Vagina (tissue), 2 donors: Measurements from ENCODE around the gene TGFBR3L. TPM values are rescaled to one million over a fixed set of nuclear protein-coding genes. Genes with fewer than 3 reads are reported as not detected.

Experiments
- DNase-seq, 2 donors: peaks; one replicate each; pipeline ENCODE4 v3.0.0-alpha.2; 2017; ENCODE audit errors: extremely low spot score in 2 of 2
- H3K27ac ChIP-seq: fragments of 200-600 bp; sonication (generic); one replicate; pipeline ENCODE4 v1.5.1; 2019
- H3K27me3 ChIP-seq: fragments of 200-600 bp; sonication (generic); one replicate; pipeline ENCODE4 v1.5.1; 2019
- H3K36me3 ChIP-seq, 2 donors: fragments of 200-600 bp; sonication (generic); one replicate each; pipeline ENCODE4 v1.5.1; 2017 to 2019
- H3K4me1 ChIP-seq: fragments of 200-600 bp; sonication (generic); one replicate; pipeline ENCODE4 v1.5.1; 2019
- H3K4me3 ChIP-seq, 2 donors: fragments of 200-600 bp; sonication (generic); 1 replicate in 1 of 2; 2 replicates in 1 of 2; pipeline ENCODE4 v1.5.1; 2016 to 2019
- H3K9me3 ChIP-seq: fragments of 200-600 bp; sonication (generic); one replicate; pipeline ENCODE4 v1.5.1; 2019
- CTCF ChIP-seq, 3 experiments: fragments of 450-650 bp in 2 of 3; fragments of 200-600 bp in 1 of 3; sonication (generic) in 1 of 3; IDR thresholded peaks; one replicate each; pipeline ENCODE4 v1.5.1; 2017 to 2019; ENCODE audit warnings: antibody characterized with exemption in 3 of 3, mild to moderate bottlenecking in 2 of 3, moderate library complexity in 2 of 3
- POLR2A ChIP-seq, 2 donors: fragments of 450-650 bp; IDR thresholded peaks; one replicate each; pipeline ENCODE4 v1.6.1; 2017; ENCODE audit warnings: antibody characterized with exemption in 2 of 2, mild to moderate bottlenecking in 2 of 2, moderate library complexity in 2 of 2
- POLR2AphosphoS5 ChIP-seq, 2 donors: sonication (generic); formaldehyde crosslinking; IDR thresholded peaks; one replicate each; pipeline ENCODE4 v1.9.0; 2017; ENCODE audit warnings: antibody characterized with exemption in 2 of 2, mild to moderate bottlenecking in 2 of 2, low read depth in 1 of 2; ENCODE audit not compliant: insufficient read depth in 1 of 2
- intact Hi-C: fragments of 100-400 bp; cut with DNase I; formaldehyde crosslinking; loops from one replicate; pipeline ENCODE4 v1.15.1; 2023
- total RNA-seq: library from RNA; depleted of rRNA; stranded (reverse); fragments of >200 nt; gene quantifications from one replicate; pipeline ENCODE4 v1.2.3, GENCODE V29; 2016

Gene TGFBR3L
- total RNA-seq, 1 donor from 2014 or later: 1.5 TPM

DNA sequence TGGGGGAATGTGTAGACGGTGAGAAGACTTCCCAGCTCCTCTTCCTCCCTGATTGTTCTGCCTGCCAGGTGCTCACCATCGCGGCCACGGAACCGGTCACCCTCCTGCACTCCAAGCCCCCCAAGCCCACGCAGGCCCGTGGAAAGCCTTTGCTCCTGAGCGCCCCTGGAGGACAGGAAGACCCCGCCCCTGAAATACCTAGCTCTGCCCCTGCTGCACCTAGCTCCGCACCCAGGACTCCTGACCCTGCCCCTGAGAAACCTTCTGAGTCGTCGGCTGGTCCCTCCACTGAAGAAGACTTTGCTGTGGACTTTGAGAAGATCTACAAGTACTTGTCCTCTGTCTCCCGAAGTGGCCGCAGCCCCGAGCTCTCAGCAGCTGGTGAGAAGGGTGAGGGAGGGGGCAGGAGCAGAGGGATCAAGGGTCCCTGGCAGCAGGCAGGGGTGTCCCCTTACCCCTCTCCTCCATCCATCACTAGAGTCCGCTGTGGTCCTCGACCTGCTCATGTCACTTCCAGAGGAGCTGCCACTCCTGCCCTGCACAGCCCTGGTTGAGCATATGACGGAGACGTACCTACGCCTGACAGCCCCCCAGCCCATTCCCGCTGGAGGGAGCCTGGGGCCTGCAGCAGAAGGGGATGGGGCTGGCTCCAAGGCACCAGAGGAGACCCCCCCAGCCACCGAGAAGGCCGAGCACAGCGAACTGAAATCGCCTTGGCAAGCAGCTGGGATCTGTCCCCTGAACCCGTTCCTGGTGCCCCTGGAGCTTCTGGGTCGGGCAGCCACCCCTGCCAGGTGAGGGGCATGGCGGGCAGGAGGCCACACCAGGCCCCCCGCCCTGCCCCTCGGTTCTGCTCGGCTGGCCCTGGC lies 7.6 kb downstream of the TGFBR3L start:
- no peaks in the 10 kb centered on the region for H3K27me3 ChIP-seq
- peak overlapping the region; percentile 89 for H3K27ac ChIP-seq
- peaks cover 0 to 20% of the 10 kb centered on the region in 2 donors for H3K36me3 ChIP-seq
- TF ChIP-seq CTCF (IDR thresholded peaks at IDR 0.05) (no peak), POLR2A (IDR thresholded peaks at IDR 0.05) (no peak), POLR2AphosphoS5 (IDR thresholded peaks at IDR 0.05; ENCODE audit: insufficient read depth in 1 of 2, low read depth in 1 of 2) (no peak)
- intact Hi-C loops: no loop called here
- DNase-seq: no peak
- H3K4me3 ChIP-seq: peak overlapping the region; percentile 51 to 71
- H3K4me1 ChIP-seq: peaks cover 81% of the 10 kb centered on the region
- H3K9me3 ChIP-seq: no peaks in the 10 kb centered on the region

DNA sequence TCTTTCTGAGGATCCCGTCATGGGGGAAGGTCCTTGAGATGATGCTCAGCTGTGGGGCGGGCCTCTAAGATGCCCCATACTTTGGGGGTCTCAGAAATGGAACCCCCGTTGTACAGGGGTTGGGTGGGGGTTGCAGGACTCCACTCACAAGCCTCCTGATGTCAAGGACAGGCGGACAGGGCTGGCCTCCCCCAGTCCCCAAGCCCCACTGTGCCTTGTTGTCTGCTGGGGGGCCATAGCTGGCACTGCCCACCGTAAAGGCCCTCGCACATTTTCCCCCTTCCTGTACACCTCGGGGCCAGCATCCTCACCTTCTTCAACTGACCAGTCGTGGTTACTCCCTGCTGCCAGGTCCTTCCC lies 8.2 kb downstream of the TGFBR3L start:
- Histone ChIP-seq H3K27ac (peak overlapping the region; percentile 89), H3K4me3 (no peak overlapping the region), H3K27me3 (no peaks in the 10 kb centered on the region), H3K36me3 (peaks cover 0 to 20% of the 10 kb centered on the region in 2 donors), H3K9me3 (no peaks in the 10 kb centered on the region), H3K4me1 (peaks cover 81% of the 10 kb centered on the region)
- no peak for DNase-seq
- TF ChIP-seq POLR2A (IDR thresholded peaks at IDR 0.05) (no peak), CTCF (IDR thresholded peaks at IDR 0.05) (no peak), POLR2AphosphoS5 (IDR thresholded peaks at IDR 0.05; ENCODE audit: insufficient read depth in 1 of 2, low read depth in 1 of 2) (no peak)
- intact Hi-C loops: no loop called here

DNA sequence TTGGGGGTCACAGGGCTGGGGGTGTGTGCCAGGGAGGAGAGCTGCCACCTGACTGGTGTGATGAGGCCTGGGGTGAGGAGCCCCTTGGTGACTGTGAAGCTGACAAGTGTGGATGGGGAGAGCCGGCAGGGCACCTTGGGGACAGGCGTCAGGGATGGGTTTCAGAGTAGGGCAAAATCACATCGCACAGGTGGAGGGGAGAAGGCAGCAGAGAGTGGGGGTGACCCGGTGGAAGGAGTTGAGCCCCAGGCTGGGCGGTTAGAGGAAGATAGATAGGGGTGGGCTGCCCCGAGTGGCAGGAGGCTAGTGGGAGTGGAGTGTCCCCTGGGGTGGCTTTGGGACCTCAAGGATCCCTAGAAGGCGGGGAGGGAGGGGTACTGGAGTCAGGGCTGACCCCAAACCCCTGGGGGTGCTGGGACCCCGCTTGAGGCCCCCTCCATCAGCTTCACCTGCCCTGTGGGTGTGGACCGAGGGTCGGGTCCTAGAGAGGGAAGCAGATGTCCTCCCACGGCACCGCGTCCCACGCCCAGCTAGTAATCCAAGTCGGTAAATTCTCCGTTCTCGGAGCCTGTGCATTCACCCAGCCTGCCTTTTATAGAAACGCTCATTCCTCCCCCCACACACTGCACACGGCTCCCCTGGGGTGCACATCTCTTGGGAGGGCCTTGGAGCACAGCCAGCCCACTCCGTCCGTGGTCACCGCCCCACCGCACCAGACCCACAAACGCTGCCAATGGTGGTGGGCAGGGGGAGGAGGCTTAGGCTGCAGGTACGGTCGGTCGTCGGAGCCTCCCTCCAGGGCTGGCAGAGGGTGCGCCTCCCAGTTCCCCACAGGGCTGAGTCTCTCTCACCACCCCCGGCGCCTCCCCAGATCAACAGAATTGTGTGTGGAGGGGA lies 8.9 kb downstream of the TGFBR3L start:
- Histone ChIP-seq H3K27ac (peak overlapping the region; percentile 89), H3K27me3 (no peaks in the 10 kb centered on the region), H3K9me3 (no peaks in the 10 kb centered on the region), H3K4me1 (peaks cover 81% of the 10 kb centered on the region), H3K4me3 (peak overlapping the region; percentile 45 to 76), H3K36me3 (peaks cover 0 to 20% of the 10 kb centered on the region in 2 donors)
- DNase-seq: no peak
- intact Hi-C loops: no loop called here
- TF ChIP-seq CTCF (IDR thresholded peaks at IDR 0.05) (no peak), POLR2AphosphoS5 (IDR thresholded peaks at IDR 0.05; ENCODE audit: insufficient read depth in 1 of 2, low read depth in 1 of 2) (peak in 1 of 2 donors; percentile 49), POLR2A (IDR thresholded peaks at IDR 0.05) (no peak)

GRCh38 chr19:7924241-7924640 lies 9.6 kb downstream of the TGFBR3L start:
- no peak for DNase-seq
- Histone ChIP-seq H3K27me3 (no peaks in the 10 kb centered on the region), H3K4me1 (peaks cover 79% of the 10 kb centered on the region), H3K36me3 (peaks cover 0 to 20% of the 10 kb centered on the region in 2 donors), H3K27ac (peak overlapping the region; percentile 89), H3K4me3 (peak overlapping the region; percentile 45 to 76), H3K9me3 (no peaks in the 10 kb centered on the region)
- TF ChIP-seq POLR2A (IDR thresholded peaks at IDR 0.05) (no peak), POLR2AphosphoS5 (IDR thresholded peaks at IDR 0.05; ENCODE audit: insufficient read depth in 1 of 2, low read depth in 1 of 2) (no peak), CTCF (IDR thresholded peaks at IDR 0.05) (no peak)
- intact Hi-C loops: no loop called here
